Measurements from ENCODE around the gene LRRC18. TPM values are rescaled to one million over a fixed set of nuclear protein-coding genes. Genes with fewer than 3 reads are reported as not detected.

LRRC18 gene
- total RNA-seq, 2 donors from 2014 or later = not detected

DNA sequence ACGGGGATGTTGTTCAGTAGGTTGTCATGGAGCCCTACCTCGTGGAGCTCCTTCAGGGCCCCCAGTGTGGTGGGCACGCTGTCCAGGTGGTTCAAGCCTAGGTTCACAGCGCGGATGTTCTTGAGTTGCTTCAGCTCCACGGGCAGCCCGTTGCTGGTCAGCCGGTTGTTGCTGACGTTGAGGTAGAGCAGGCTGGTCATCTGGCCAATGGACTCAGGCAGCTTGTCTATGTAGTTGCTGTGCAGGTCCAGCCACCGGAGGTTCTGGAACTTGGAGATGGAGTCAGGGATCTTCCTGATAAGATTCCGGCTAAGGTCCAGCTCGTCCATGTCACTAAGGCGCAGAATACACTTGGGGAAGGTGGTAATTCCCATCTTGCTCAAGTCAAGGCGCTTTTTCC lies 26.0 kb downstream of the LRRC18 start:
- no peaks in the 10 kb centered on the region for H3K4me1 ChIP-seq (ENCODE audit: control insufficient read depth in 1 of 2, low read depth in 2 of 2)
- no peak overlapping the region for H3K4me3 ChIP-seq
- no peaks in the 10 kb centered on the region for H3K36me3 ChIP-seq
- no peak for TF ChIP-seq CTCF (IDR thresholded peaks at IDR 0.05)
- DNase-seq (ENCODE audit: low spot score) (no peak), ATAC-seq (ENCODE audit: insufficient number of reproducible peaks, low FRiP score, low read depth) (no peak)
- no peak overlapping the region for H3K27ac ChIP-seq
- H3K27me3 ChIP-seq (replicated peaks; ENCODE audit: insufficient read depth) = no peaks in the 10 kb centered on the region
- no peaks in the 10 kb centered on the region for H3K9me3 ChIP-seq

DNA sequence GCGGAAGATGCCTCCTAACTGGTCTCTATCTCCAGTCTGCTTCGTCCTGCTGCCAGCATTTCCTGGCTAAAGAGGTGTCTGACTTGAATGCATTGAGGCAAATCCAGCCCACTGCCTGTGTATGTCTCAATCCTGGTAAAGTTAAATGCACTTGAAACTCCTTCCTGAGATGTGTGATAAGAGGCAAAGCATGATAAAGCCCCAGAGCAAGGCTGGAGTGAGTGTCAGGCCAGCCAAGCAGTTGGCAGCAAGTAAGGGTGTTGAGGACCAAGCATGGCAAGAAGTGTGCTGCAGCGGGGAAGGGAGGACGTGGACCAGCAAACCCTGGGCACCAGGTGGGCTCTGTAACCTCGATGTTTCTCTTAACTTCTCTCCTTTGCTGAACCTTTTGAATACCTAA lies 29.1 kb downstream of the LRRC18 start:
- no peaks in the 10 kb centered on the region for H3K9me3 ChIP-seq
- H3K27me3 ChIP-seq (replicated peaks; ENCODE audit: insufficient read depth) = no peaks in the 10 kb centered on the region
- no peak overlapping the region for H3K4me3 ChIP-seq
- DNase-seq (ENCODE audit: low spot score) (no peak), ATAC-seq (ENCODE audit: insufficient number of reproducible peaks, low FRiP score, low read depth) (no peak)
- H3K36me3 ChIP-seq = no peaks in the 10 kb centered on the region
- H3K4me1 ChIP-seq (ENCODE audit: control insufficient read depth in 1 of 2, low read depth in 2 of 2) = peaks cover 0 to 11% of the 10 kb centered on the region in 2 donors
- TF ChIP-seq CTCF (IDR thresholded peaks at IDR 0.05) = no peak
- no peak overlapping the region for H3K27ac ChIP-seq

GRCh38 chr10:48907730-48908129 lies 31.9 kb downstream of the LRRC18 start:
- no peak overlapping the region for H3K4me3 ChIP-seq
- no peak overlapping the region for H3K27ac ChIP-seq
- H3K36me3 ChIP-seq = no peaks in the 10 kb centered on the region
- no peaks in the 10 kb centered on the region for H3K9me3 ChIP-seq
- H3K4me1 ChIP-seq (ENCODE audit: control insufficient read depth in 1 of 2, low read depth in 2 of 2) = peaks cover 0 to 11% of the 10 kb centered on the region in 2 donors
- H3K27me3 ChIP-seq (replicated peaks; ENCODE audit: insufficient read depth) = no peaks in the 10 kb centered on the region
- no peak for TF ChIP-seq CTCF (IDR thresholded peaks at IDR 0.05)
- ATAC-seq (ENCODE audit: insufficient number of reproducible peaks, low FRiP score, low read depth) = no peak
- no peak for DNase-seq (ENCODE audit: low spot score)

- Histone ChIP-seq H3K27me3 (replicated peaks; ENCODE audit: insufficient read depth) (no peaks in the 10 kb centered on the region), H3K27ac (no peak overlapping the region), H3K4me1 (ENCODE audit: control insufficient read depth in 1 of 2, low read depth in 2 of 2) (peaks cover 0 to 11% of the 10 kb centered on the region in 2 donors), H3K36me3 (no peaks in the 10 kb centered on the region), H3K4me3 (no peak overlapping the region), H3K9me3 (no peaks in the 10 kb centered on the region)
- ATAC-seq (ENCODE audit: insufficient number of reproducible peaks, low FRiP score, low read depth) (no peak), DNase-seq (ENCODE audit: low spot score) (no peak)
- TF ChIP-seq CTCF (IDR thresholded peaks at IDR 0.05) = no peak
Observed at GRCh38 chr10:48906841-48907240, 32.8 kb downstream of the LRRC18 start.

- TF ChIP-seq CTCF (IDR thresholded peaks at IDR 0.05) = no peak
- Histone ChIP-seq H3K27ac (no peak overlapping the region), H3K4me1 (ENCODE audit: control insufficient read depth in 1 of 2, low read depth in 2 of 2) (peaks cover 0 to 19% of the 10 kb centered on the region in 2 donors), H3K36me3 (no peaks in the 10 kb centered on the region), H3K27me3 (replicated peaks; ENCODE audit: insufficient read depth) (no peaks in the 10 kb centered on the region), H3K9me3 (no peaks in the 10 kb centered on the region), H3K4me3 (no peak overlapping the region)
- DNase-seq (ENCODE audit: low spot score) (no peak), ATAC-seq (ENCODE audit: insufficient number of reproducible peaks, low FRiP score, low read depth) (no peak)
Observed at GRCh38 chr10:48905311-48905710, 34.3 kb downstream of the LRRC18 start.

All from thoracic aorta (tissue), 2 donors.